ENCODE measurements around the gene PIK3C2G. TPM values are rescaled to one million over a fixed set of nuclear protein-coding genes. Genes with fewer than 3 reads are reported as not detected.

The PIK3C2G gene, protein sequence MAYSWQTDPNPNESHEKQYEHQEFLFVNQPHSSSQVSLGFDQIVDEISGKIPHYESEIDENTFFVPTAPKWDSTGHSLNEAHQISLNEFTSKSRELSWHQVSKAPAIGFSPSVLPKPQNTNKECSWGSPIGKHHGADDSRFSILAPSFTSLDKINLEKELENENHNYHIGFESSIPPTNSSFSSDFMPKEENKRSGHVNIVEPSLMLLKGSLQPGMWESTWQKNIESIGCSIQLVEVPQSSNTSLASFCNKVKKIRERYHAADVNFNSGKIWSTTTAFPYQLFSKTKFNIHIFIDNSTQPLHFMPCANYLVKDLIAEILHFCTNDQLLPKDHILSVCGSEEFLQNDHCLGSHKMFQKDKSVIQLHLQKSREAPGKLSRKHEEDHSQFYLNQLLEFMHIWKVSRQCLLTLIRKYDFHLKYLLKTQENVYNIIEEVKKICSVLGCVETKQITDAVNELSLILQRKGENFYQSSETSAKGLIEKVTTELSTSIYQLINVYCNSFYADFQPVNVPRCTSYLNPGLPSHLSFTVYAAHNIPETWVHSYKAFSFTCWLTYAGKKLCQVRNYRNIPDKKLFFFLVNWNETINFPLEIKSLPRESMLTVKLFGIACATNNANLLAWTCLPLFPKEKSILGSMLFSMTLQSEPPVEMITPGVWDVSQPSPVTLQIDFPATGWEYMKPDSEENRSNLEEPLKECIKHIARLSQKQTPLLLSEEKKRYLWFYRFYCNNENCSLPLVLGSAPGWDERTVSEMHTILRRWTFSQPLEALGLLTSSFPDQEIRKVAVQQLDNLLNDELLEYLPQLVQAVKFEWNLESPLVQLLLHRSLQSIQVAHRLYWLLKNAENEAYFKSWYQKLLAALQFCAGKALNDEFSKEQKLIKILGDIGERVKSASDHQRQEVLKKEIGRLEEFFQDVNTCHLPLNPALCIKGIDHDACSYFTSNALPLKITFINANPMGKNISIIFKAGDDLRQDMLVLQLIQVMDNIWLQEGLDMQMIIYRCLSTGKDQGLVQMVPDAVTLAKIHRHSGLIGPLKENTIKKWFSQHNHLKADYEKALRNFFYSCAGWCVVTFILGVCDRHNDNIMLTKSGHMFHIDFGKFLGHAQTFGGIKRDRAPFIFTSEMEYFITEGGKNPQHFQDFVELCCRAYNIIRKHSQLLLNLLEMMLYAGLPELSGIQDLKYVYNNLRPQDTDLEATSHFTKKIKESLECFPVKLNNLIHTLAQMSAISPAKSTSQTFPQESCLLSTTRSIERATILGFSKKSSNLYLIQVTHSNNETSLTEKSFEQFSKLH (N-terminal part only)
- total RNA-seq = under 1 TPM; 0.23 to 0.43 (median 0.32) TPM
- long read RNA-seq, donor 1 = 0 reads
- long read RNA-seq, donor 2 = 0 reads

DNA sequence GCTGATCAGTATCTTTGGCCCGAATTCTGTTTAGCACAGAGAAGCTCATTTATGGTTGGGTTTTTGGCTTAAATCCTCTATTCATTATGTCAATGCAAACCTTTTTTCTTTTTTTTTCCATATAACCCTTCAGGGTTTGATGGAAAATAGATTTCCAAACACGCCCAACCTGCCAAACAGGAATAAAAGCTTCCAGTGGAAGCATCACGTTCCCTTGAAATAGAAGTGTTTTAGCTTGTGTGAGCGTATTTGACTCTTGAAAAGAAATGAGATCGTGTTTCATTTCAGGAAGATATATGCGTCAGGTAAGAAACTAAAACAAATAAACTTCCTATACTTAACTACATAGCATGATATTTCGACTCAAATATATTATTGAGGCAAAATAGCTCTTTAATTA is at the start of gene PIK3C2G:
PIK3C2G (plus strand) TSS at position 246 of the 400 bp plus-strand sequence. CDS start 20,564 bp downstream, outside the sequence.
- intact Hi-C loops (cut with DNase I, micrococcal nuclease) = no loop called here
- Histone ChIP-seq H3K4me3 (no peak within 1 kb of the TSS), H3K36me3 (ENCODE audit: low read depth) (no peaks in the 10 kb centered on the region), H3K9me3 (no peaks in the 10 kb centered on the region), H3K4me1 (ENCODE audit: low read depth) (no peaks in the 10 kb centered on the region)
- TF ChIP-seq, protein P1, sequence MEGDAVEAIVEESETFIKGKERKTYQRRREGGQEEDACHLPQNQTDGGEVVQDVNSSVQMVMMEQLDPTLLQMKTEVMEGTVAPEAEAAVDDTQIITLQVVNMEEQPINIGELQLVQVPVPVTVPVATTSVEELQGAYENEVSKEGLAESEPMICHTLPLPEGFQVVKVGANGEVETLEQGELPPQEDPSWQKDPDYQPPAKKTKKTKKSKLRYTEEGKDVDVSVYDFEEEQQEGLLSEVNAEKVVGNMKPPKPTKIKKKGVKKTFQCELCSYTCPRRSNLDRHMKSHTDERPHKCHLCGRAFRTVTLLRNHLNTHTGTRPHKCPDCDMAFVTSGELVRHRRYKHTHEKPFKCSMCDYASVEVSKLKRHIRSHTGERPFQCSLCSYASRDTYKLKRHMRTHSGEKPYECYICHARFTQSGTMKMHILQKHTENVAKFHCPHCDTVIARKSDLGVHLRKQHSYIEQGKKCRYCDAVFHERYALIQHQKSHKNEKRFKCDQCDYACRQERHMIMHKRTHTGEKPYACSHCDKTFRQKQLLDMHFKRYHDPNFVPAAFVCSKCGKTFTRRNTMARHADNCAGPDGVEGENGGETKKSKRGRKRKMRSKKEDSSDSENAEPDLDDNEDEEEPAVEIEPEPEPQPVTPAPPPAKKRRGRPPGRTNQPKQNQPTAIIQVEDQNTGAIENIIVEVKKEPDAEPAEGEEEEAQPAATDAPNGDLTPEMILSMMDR (IDR thresholded peaks at IDR 0.05) = no peak
- no peak for ATAC-seq
- no peak for DNase-seq

DNA sequence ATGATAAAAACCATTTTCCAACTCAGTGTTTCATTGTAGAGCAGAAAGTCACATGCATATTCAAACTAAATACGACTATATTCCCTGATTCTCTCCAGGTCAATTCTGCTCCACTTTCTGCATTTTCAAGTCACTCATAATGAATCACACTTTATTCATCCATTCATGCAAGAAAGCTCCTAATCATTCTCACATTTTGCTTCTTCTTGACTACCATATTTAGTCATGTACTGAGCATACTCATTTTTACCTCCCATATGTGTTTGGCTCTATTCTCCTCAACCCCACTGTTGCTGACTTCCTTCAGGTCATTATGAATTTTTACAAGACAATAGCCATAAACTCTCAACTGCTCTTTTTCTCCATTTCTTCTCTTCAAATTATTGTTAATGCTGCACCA is 43.4 kb upstream of the PIK3C2G start:
- TF ChIP-seq, protein P1 (IDR thresholded peaks at IDR 0.05) = no peak
- Histone ChIP-seq H3K36me3 (ENCODE audit: low read depth) (no peaks in the 10 kb centered on the region), H3K4me3 (no peak overlapping the region), H3K9me3 (no peaks in the 10 kb centered on the region), H3K4me1 (ENCODE audit: low read depth) (no peaks in the 10 kb centered on the region)
- ATAC-seq = no peak
- intact Hi-C loops (cut with DNase I, micrococcal nuclease) = no loop called here
- DNase-seq = no peak

DNA sequence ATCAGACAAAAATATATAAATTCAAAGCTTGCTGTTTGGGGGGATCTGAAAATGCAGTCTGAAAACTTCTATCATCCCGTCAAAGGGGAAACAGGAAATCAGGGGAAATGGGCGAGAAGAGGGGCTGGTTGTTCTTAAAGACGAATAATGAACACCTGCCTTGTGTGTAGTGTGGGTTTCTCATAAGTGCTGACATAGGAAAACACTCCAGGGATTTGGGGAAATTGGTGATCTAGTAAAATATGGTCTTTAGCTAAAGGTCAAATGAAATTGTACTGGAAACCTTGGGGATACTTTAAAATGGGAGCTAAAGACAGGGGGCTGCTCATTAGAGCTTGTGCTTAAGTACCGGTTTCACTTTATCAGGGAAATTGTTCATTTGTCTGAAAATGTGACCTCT is 39.6 kb upstream of the PIK3C2G start:
- intact Hi-C loops (cut with DNase I, micrococcal nuclease) = no loop called here
- TF ChIP-seq, protein P1 (IDR thresholded peaks at IDR 0.05) = no peak
- DNase-seq = no peak
- Histone ChIP-seq H3K9me3 (no peaks in the 10 kb centered on the region), H3K4me1 (ENCODE audit: low read depth) (no peaks in the 10 kb centered on the region), H3K4me3 (no peak overlapping the region), H3K36me3 (ENCODE audit: low read depth) (no peaks in the 10 kb centered on the region)
- ATAC-seq = no peak

DNA sequence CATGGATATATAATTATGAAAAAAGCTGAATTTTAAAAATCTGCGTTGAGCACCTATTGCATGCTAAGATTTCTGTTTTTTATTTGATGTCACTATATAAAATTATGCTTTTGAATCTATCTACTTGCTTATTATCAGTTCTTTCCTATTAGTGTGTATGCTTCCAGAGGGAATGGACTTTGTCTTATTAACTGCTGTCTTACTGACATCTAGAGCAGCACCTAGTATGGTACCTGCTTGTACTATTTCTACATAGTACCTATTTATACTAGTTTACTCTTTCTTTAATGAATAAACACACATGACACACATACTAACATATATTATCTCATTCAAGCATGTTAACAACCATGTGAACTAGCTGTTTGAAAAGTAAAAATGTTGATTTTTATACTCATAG is 38.6 kb upstream of the PIK3C2G start:
- intact Hi-C loops (cut with DNase I, micrococcal nuclease) = no loop called here
- Histone ChIP-seq H3K4me1 (ENCODE audit: low read depth) (no peaks in the 10 kb centered on the region), H3K4me3 (no peak overlapping the region), H3K9me3 (no peaks in the 10 kb centered on the region), H3K36me3 (ENCODE audit: low read depth) (no peaks in the 10 kb centered on the region)
- TF ChIP-seq, protein P1 (IDR thresholded peaks at IDR 0.05) = no peak
- no peak for ATAC-seq
- DNase-seq = no peak

DNA sequence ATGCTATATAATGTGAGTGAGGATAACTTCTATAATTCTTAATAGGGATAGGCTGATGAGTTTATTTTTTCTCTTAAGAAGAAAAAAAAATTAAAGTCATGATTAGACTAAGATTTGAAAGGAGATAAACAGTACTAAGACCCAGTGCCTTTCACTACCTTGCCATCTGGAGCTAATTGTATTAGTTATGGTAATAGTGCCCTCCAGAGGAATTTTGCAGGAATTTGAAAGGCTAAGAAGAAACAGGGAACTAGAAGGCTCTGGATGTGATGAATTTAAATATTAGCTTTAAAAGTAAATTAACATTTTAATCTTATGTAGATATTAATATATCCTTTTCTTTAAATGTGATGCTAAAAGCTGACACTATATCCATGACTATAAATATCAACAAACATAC is 36.6 kb upstream of the PIK3C2G start:
- intact Hi-C loops (cut with DNase I, micrococcal nuclease) = loop anchor here in 1 of 2 donors (5.0 kb wide), 1 partner anchor 82 kb away; no protein-coding TSS in a partner anchor
- ATAC-seq = no peak
- Histone ChIP-seq H3K4me1 (ENCODE audit: low read depth) (no peaks in the 10 kb centered on the region), H3K4me3 (no peak overlapping the region), H3K36me3 (ENCODE audit: low read depth) (no peaks in the 10 kb centered on the region), H3K9me3 (no peaks in the 10 kb centered on the region)
- TF ChIP-seq, protein P1 (IDR thresholded peaks at IDR 0.05) = no peak
- DNase-seq = no peak

Data from mucosa of descending colon (tissue), 3 donors.